PC-3 (cell line): Measurements from ENCODE around the gene CD99L2. TPM values are rescaled to one million over a fixed set of nuclear protein-coding genes. Genes with fewer than 3 reads are reported as not detected.

ENCODE experiments used
- ATAC-seq: fragments of 200-7000 bp; cut with Tn5 transposase; 2 replicates; pipeline ENCODE4 v1.9.1; 2020; ENCODE audit warnings: mild to moderate bottlenecking, moderate library complexity
- BruUV-seq: library from RNA; stranded (reverse); fragments of 400-500 nt; replicated peaks from 2 replicates; lab custom pipeline; 2021; lab: Mats Ljungman, UMichigan
- CTCF ChIA-PET: fragments of 300-600 bp; sonication (Branson Sonifier 250); formaldehyde crosslinking; loops from one replicate; lab custom pipeline; 2022; ENCODE audit warnings: antibody characterized with exemption; lab: Charles Lee
- POLR2A ChIA-PET: fragments of 300-600 bp; sonication (Branson Sonifier 250); formaldehyde crosslinking; loops from one replicate; lab custom pipeline; 2022; ENCODE audit warnings: antibody characterized with exemption; ENCODE audit not compliant: unreplicated experiment; lab: Charles Lee
- DNase-seq: peaks from one replicate; pipeline ENCODE4 v3.0.0-alpha.2; 2015
- H2AFZ ChIP-seq: fragments of 300-600 bp; sonication (generic); 2 replicates; pipeline ENCODE4 v1.6.0; 2016; ENCODE audit warnings: antibody characterized with exemption, low read length
- H3F3A ChIP-seq: fragments of 300-600 bp; sonication (generic); one replicate; pipeline ENCODE4 v1.6.0; 2017; ENCODE audit warnings: antibody characterized with exemption, low read length, control low read depth, mild to moderate bottlenecking; ENCODE audit not compliant: unreplicated experiment
- H3K27ac ChIP-seq: fragments of 300-600 bp; sonication (generic); 2 replicates; pipeline ENCODE4 v1.5.1; 2016; ENCODE audit warnings: mild to moderate bottlenecking, low read length
- H3K27me3 ChIP-seq: fragments of 300-600 bp; sonication (generic); 2 replicates; pipeline ENCODE4 v1.6.1; 2016; ENCODE audit warnings: low read length, mixed read lengths
- H3K36me3 ChIP-seq: fragments of 300-600 bp; sonication (generic); 2 replicates; pipeline ENCODE4 v1.6.1; 2016; ENCODE audit warnings: low read depth, mixed run types, low read length, mixed read lengths
- H3K4me1 ChIP-seq: fragments of 300-600 bp; sonication (generic); 2 replicates; pipeline ENCODE4 v1.5.1; 2016; ENCODE audit warnings: low read length; ENCODE audit not compliant: insufficient read depth
- H3K4me2 ChIP-seq: fragments of 300-600 bp; sonication (generic); 2 replicates; pipeline ENCODE4 v1.6.0; 2016; ENCODE audit warnings: low read length
- H3K4me3 ChIP-seq: fragments of 300-600 bp; sonication (generic); 2 replicates; pipeline ENCODE4 v1.5.1; 2016; ENCODE audit warnings: mild to moderate bottlenecking, low read length, mixed read lengths
- H3K79me2 ChIP-seq: fragments of 300-600 bp; sonication (generic); 2 replicates; pipeline ENCODE4 v1.6.1; 2017; ENCODE audit warnings: low read length, mixed read lengths
- H3K9ac ChIP-seq: fragments of 300-600 bp; sonication (generic); 2 replicates; pipeline ENCODE4 v1.6.0; 2016; ENCODE audit warnings: mild to moderate bottlenecking, low read length
- H3K9me2 ChIP-seq: fragments of 300-600 bp; sonication (generic); replicated peaks from 2 replicates; pipeline ENCODE4 v1.6.1; 2016; ENCODE audit warnings: mixed run types, low read length, mixed read lengths
- H3K9me3 ChIP-seq: fragments of 300-600 bp; sonication (generic); 2 replicates; pipeline ENCODE4 v1.6.1; 2016; ENCODE audit warnings: low read length, mixed read lengths
- H4K20me1 ChIP-seq: fragments of 300-600 bp; sonication (generic); 2 replicates; pipeline ENCODE4 v1.6.1; 2016; ENCODE audit warnings: low read length, mixed read lengths
- CTCF ChIP-seq: fragments of 300-600 bp; sonication (generic); conservative IDR thresholded peaks from 2 replicates; pipeline ENCODE4 v1.5.1; 2017; ENCODE audit warnings: antibody characterized with exemption, low read depth, mild to moderate bottlenecking, low read length
- EZH2 ChIP-seq: fragments of 300-600 bp; sonication (generic); IDR thresholded peaks from one replicate; pipeline ENCODE4 v1.6.1; 2017; ENCODE audit warnings: antibody characterized with exemption, mild to moderate bottlenecking, low read length; ENCODE audit not compliant: unreplicated experiment
- EZH2phosphoT487 ChIP-seq: fragments of 300-600 bp; sonication (generic); IDR thresholded peaks from 2 replicates; pipeline ENCODE4 v1.6.1; 2018; ENCODE audit warnings: mild to moderate bottlenecking, antibody characterized with exemption, low read length, borderline replicate concordance
- intact Hi-C: fragments of 100-400 bp; cut with micrococcal nuclease; formaldehyde crosslinking; loops from 2 replicates; pipeline ENCODE4 v1.9.0; 2023
- total RNA-seq: library from RNA; depleted of rRNA; stranded (reverse); fragments of >200 nt; gene quantifications from 2 replicates; pipeline ENCODE4 v1.2.3, GENCODE V29; 2014

CD99L2 gene
- total RNA-seq, 1 experiment from 2014 or later, result 9.4 TPM

DNA sequence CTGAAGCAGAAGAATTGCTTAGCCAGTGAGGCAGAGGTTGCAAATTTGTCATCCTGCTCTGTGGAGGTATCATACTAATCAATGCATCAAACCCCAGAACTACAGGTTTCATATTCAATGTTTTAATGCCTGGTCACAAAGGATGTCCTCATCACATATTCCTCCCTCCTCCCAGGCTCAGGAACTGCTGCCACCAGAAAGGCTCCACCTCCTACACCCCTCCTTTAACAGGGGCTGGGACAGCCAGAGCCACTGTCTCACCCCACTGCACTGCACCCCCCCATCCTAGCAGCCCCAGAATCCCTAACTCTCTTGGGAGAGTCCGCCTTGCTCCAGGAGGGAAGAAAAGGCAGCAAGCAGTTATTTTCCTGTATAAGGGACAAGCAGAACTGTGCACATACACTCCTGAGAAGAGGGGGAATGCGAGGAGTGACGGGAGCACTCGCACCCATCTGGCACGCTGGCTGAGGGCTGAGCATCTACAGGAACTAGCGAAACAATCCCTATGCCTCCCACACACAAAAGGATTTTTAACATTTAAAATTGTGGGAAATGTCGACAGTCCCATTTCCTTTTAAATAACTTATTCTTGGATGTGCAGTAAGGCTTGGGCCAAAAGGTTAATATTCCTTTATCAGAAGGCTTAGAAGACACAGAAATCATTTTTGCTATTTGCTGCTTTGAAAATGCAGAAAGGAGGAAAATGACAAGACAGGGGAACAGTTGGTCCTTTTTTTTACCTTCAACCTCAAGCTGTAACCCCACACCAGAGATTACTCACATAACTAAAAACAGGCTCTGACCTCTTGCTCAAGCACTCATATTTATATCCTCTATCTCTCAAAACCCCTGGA, 27.8 kb downstream of the CD99L2 start:
- Histone ChIP-seq H3K27ac (no peak overlapping the region), H3K9me2 (no peaks in the 10 kb centered on the region), H3K36me3 (no peaks in the 10 kb centered on the region), H3K27me3 (no peaks in the 10 kb centered on the region), H3K4me2 (no peak overlapping the region), H3F3A (no peaks in the 10 kb centered on the region), H3K79me2 (peaks cover 7% of the 10 kb centered on the region; the same call in 1 of the 2 replicates), H3K4me1 (peaks cover 16% of the 10 kb centered on the region), H2AFZ (no peak overlapping the region), H3K4me3 (no peak overlapping the region), H3K9me3 (no peaks in the 10 kb centered on the region), H3K9ac (no peak overlapping the region), H4K20me1 (no peaks in the 10 kb centered on the region)
- DNase-seq (no peak), ATAC-seq (no peak)
- CTCF ChIA-PET, result no interaction called here
- POLR2A ChIA-PET, result no interaction called here
- BruUV-seq, result no TSS peak
- intact Hi-C loops, result no loop called here
- TF ChIP-seq EZH2phosphoT487 (no peak), CTCF (no peak), EZH2 (no peak)

GRCh38 chrX:150870029-150870428, 28.4 kb downstream of the CD99L2 start:
- no peak for TF ChIP-seq EZH2
- TF ChIP-seq EZH2phosphoT487, result no peak
- TF ChIP-seq CTCF, result no peak
- ATAC-seq, result no peak
- peaks cover 16% of the 10 kb centered on the region for H3K4me1 ChIP-seq
- no peak for DNase-seq
- no peak overlapping the region for H3K4me2 ChIP-seq
- POLR2A ChIA-PET, result no interaction called here
- BruUV-seq, result no TSS peak
- no peaks in the 10 kb centered on the region for H3K27me3 ChIP-seq
- no peak overlapping the region for H3K4me3 ChIP-seq
- CTCF ChIA-PET, result no interaction called here
- H2AFZ ChIP-seq, result no peak overlapping the region
- no peak overlapping the region for H3K9ac ChIP-seq
- H3K9me3 ChIP-seq, result no peaks in the 10 kb centered on the region
- no peak overlapping the region for H3K27ac ChIP-seq
- no peaks in the 10 kb centered on the region for H3K36me3 ChIP-seq
- H3K79me2 ChIP-seq, result peaks cover 7% of the 10 kb centered on the region; the same call in 1 of the 2 replicates
- no peaks in the 10 kb centered on the region for H3F3A ChIP-seq
- intact Hi-C loops, result no loop called here
- no peaks in the 10 kb centered on the region for H4K20me1 ChIP-seq
- no peaks in the 10 kb centered on the region for H3K9me2 ChIP-seq

DNA sequence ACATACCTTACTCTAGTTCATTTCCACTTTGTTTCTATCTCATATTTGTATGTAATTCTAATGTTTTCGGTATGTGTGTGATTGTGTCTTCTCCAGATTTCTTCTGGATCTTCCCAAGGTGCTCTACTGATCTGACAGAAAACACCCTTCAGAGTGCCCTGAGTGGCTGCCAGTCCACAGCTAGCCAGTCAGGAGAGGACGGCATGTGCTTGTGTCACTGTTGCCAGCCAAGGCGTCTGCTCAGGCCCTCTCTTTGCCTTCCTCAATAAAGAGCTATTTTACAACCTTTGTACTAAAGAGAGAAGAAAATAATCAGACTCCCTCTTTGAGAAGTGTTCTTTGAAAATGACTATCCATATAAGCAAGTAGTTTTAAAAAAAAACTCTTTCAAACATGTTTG, 29.0 kb downstream of the CD99L2 start:
- BruUV-seq, result no TSS peak
- ATAC-seq, result no peak

More for the DNA sequence above, 29.0 kb downstream of the CD99L2 start:
- H3K4me3 ChIP-seq, result no peak overlapping the region
- no peak for DNase-seq
- H4K20me1 ChIP-seq, result no peaks in the 10 kb centered on the region
- H3K9me2 ChIP-seq, result no peaks in the 10 kb centered on the region
- H3K36me3 ChIP-seq, result no peaks in the 10 kb centered on the region
- H3K4me2 ChIP-seq, result no peak overlapping the region
- H3K9me3 ChIP-seq, result no peaks in the 10 kb centered on the region
- intact Hi-C loops, result no loop called here
- H3F3A ChIP-seq, result no peaks in the 10 kb centered on the region
- H3K4me1 ChIP-seq, result peaks cover 16% of the 10 kb centered on the region
- no peak overlapping the region for H3K27ac ChIP-seq
- ChIA-PET POLR2A (no interaction called here), CTCF (no interaction called here)
- no peak overlapping the region for H3K9ac ChIP-seq
- no peaks in the 10 kb centered on the region for H3K27me3 ChIP-seq
- TF ChIP-seq EZH2 (no peak), EZH2phosphoT487 (no peak), CTCF (no peak)
- H3K79me2 ChIP-seq, result peaks cover 7% of the 10 kb centered on the region; the same call in 1 of the 2 replicates
- H2AFZ ChIP-seq, result no peak overlapping the region
